Measurements from ENCODE around the gene LIN9. TPM values are rescaled to one million over a fixed set of nuclear protein-coding genes. Genes with fewer than 3 reads are reported as not detected.

LIN9 gene
- total RNA-seq, 1 donor from 2014 or later: 0.43 TPM

DNA sequence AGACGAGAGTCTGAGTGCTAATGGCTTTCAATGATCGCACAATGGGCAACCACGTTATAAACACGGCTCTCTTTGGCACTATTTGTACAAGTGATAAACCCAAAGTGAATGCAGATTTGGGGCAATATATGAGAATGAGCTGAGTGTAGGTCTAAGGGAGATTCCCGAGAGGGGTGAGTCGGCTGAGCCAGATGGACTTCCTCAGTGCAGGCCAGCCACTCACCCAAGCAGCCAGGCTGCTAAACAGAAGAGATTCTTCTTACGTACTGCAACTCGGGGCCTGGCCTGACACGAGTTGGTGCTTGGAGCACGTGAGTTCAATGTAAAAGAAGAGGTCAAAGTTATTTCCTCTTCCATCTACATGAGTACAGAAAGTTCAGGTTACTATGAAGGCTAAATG, 91.7 kb downstream of the LIN9 start:
- H3K27ac ChIP-seq: no peak overlapping the region
- H3K9me3 ChIP-seq: no peaks in the 10 kb centered on the region
- DNase-seq (ENCODE audit: low spot score in 2 of 2): no peak
- H3K36me3 ChIP-seq: no peaks in the 10 kb centered on the region
- intact Hi-C loops (cut with DNase I): no loop called here
- no peak overlapping the region for H3K4me3 ChIP-seq
- H3K27me3 ChIP-seq: no peaks in the 10 kb centered on the region
- TF ChIP-seq, protein P1, sequence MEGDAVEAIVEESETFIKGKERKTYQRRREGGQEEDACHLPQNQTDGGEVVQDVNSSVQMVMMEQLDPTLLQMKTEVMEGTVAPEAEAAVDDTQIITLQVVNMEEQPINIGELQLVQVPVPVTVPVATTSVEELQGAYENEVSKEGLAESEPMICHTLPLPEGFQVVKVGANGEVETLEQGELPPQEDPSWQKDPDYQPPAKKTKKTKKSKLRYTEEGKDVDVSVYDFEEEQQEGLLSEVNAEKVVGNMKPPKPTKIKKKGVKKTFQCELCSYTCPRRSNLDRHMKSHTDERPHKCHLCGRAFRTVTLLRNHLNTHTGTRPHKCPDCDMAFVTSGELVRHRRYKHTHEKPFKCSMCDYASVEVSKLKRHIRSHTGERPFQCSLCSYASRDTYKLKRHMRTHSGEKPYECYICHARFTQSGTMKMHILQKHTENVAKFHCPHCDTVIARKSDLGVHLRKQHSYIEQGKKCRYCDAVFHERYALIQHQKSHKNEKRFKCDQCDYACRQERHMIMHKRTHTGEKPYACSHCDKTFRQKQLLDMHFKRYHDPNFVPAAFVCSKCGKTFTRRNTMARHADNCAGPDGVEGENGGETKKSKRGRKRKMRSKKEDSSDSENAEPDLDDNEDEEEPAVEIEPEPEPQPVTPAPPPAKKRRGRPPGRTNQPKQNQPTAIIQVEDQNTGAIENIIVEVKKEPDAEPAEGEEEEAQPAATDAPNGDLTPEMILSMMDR (IDR thresholded peaks at IDR 0.05): no peak
- no peaks in the 10 kb centered on the region for H3K4me1 ChIP-seq

DNA sequence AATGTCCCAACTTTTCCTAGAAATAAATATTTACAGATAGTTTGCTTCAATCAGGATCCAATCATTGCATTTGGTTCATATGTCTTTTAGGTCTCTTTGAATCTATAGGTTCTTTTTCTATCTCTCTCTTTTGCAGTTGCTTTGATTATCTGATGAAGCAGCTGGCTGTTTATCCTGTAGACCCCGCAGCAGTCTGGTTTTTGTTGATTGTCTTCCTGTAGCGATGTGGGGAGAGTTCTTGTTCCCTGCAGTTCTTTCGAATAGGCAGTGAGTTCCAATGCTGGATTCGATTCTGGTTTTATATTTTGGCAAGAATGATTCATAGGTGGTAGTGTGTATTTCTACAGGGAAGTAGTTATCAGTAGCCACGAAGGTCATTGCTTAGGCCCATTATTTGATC, 92.9 kb downstream of the LIN9 start:
- Histone ChIP-seq H3K4me3 (no peak overlapping the region), H3K4me1 (no peaks in the 10 kb centered on the region), H3K36me3 (no peaks in the 10 kb centered on the region), H3K27ac (no peak overlapping the region), H3K9me3 (no peaks in the 10 kb centered on the region), H3K27me3 (no peaks in the 10 kb centered on the region)
- intact Hi-C loops (cut with DNase I): no loop called here
- TF ChIP-seq, protein P1 (IDR thresholded peaks at IDR 0.05): no peak
- no peak for DNase-seq (ENCODE audit: low spot score in 2 of 2)

DNA sequence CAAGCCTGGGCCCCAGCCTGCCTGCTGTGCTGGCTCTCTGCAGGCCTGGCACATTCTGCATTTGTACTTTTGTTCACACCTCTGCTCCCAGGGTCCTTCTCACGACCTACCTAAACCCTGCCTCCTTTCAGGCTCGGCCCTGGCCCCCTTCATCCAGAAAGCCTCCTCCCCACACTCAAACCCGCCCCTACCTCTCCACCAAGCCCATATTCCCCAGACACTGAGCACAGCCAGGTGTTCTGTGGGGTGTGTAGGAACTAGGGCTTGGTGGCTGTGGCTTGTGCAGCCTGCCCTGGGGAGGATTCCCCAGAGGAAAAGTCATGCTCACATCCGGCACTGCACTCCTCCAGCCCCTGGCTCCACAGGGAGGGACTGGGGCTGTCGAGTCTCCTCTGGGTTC, 93.7 kb downstream of the LIN9 start:
- Histone ChIP-seq H3K4me3 (no peak overlapping the region), H3K4me1 (no peaks in the 10 kb centered on the region), H3K27me3 (no peaks in the 10 kb centered on the region), H3K36me3 (no peaks in the 10 kb centered on the region), H3K9me3 (no peaks in the 10 kb centered on the region), H3K27ac (no peak overlapping the region)
- TF ChIP-seq, protein P1 (IDR thresholded peaks at IDR 0.05): no peak
- intact Hi-C loops (cut with DNase I): no loop called here
- no peak for DNase-seq (ENCODE audit: low spot score in 2 of 2)

DNA sequence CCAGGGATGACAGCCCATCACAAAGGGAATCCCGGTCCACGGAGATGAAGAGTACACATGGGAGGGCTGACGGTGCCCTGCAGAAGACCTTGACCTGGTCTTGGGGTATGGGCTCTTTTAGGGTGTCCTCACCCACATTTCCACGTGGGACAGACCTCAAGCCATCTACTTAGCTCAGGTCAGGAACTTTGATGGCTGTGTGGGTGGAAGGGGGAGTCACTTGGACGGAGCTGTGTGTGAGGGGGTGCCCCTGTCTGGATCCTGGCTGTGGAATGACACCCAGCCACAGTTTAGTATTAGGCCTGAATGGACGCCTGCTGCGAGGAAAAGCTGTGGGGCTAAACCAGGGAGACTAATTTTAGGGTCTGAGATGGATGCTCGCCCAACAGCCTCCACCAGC, 96.4 kb downstream of the LIN9 start:
- DNase-seq (ENCODE audit: low spot score in 2 of 2): no peak
- H3K27ac ChIP-seq: no peak overlapping the region
- H3K9me3 ChIP-seq: no peaks in the 10 kb centered on the region
- no peak overlapping the region for H3K4me3 ChIP-seq
- no peaks in the 10 kb centered on the region for H3K36me3 ChIP-seq
- intact Hi-C loops (cut with DNase I): no loop called here
- TF ChIP-seq, protein P1 (IDR thresholded peaks at IDR 0.05): no peak
- no peaks in the 10 kb centered on the region for H3K27me3 ChIP-seq
- H3K4me1 ChIP-seq: no peaks in the 10 kb centered on the region

DNA sequence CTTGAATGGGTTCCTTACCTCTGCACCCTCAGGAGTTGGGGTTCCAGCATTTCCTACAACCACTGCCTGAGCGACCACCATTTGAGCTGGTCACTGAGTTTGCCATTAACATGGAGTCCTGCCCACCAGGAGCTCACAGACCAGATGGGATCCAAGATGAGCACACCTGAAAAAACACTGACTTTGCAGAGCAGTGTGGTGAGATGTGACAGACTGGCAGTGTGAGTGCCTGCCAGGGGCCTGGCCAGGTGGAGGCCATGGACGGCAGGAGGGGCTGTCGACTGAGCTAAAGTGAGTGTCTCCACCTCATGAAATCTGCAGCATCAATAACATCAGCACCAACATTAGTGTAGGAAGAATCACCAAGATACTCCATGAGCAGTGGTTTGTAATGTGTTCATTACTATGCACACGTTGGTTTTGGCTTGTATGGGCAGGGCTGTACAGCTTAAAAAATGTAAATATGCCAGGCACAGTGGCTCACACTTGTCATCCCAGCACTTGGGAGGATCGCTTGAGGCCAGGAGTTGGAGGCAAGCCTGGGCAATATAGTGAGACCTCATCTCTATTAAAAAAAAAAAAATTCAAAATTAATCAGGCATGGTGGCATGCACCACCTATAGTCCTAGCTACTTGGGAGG, 97.7 kb downstream of the LIN9 start:
- Histone ChIP-seq H3K27me3 (no peaks in the 10 kb centered on the region), H3K27ac (no peak overlapping the region), H3K4me1 (no peaks in the 10 kb centered on the region), H3K36me3 (no peaks in the 10 kb centered on the region), H3K4me3 (no peak overlapping the region), H3K9me3 (no peaks in the 10 kb centered on the region)
- TF ChIP-seq, protein P1 (IDR thresholded peaks at IDR 0.05): no peak
- DNase-seq (ENCODE audit: low spot score in 2 of 2): no peak
- intact Hi-C loops (cut with DNase I): no loop called here
